ENCODE measurements around the gene PKNOX1. TPM values are rescaled to one million over a fixed set of nuclear protein-coding genes. Genes with fewer than 3 reads are reported as not detected.

Gene PKNOX1
- total and polyA plus RNA-seq, 2 donors (not counting 1 experiment from before 2014, with no cell fraction given), result 12.2 to 43.8 TPM

GRCh38 chr21:43024439-43025136, 50.2 kb downstream of the PKNOX1 start:
- Histone ChIP-seq H3K9ac (ENCODE audit: insufficient read depth, low read length) (no peak overlapping the region), H3K27me3 (ENCODE audit: control insufficient read depth, insufficient read depth, low read length) (no peaks in the 10 kb centered on the region), H3K4me3 (replicated peaks in 1 of 4; ENCODE audit: control extremely low read depth in 1 of 4, insufficient read depth in 1 of 4, low read depth in 3 of 4, low read length in 4 of 4) (no peak overlapping the region), H3K9me3 (ENCODE audit: control insufficient read depth, insufficient read depth, low read depth, low read length) (no peaks in the 10 kb centered on the region), H3K79me2 (ENCODE audit: control insufficient read depth, insufficient read depth, low read length) (no peaks in the 10 kb centered on the region), H3K4me1 (ENCODE audit: control insufficient read depth, extremely low read depth, insufficient read depth, low read length) (no peaks in the 10 kb centered on the region), H3K4me2 (ENCODE audit: extremely low read depth, insufficient read depth, low read length) (no peak overlapping the region), H4K20me1 (ENCODE audit: control insufficient read depth, extremely low read depth, insufficient read depth, low read length) (no peaks in the 10 kb centered on the region), H3K36me3 (ENCODE audit: control insufficient read depth, insufficient read depth, low read length) (peaks cover 22% of the 10 kb centered on the region), H2AFZ (ENCODE audit: low read length) (no peak overlapping the region), H3K27ac (ENCODE audit: insufficient read depth, low read length) (no peak overlapping the region)
- DNase-seq (ENCODE audit: low read depth in 2 of 2), result no peak
- TF ChIP-seq CTCF (conservative IDR thresholded peaks at IDR 0.05 in 1 of 2, IDR thresholded peaks at IDR 0.05 in 1 of 2; ENCODE audit: low read depth in 1 of 2, low read length in 2 of 2) (no peak), EZH2 (IDR thresholded peaks at IDR 0.05; ENCODE audit: low read length, missing control alignments) (no peak)

GRCh38 chr21:43025636-43026180, 51.3 kb downstream of the PKNOX1 start:
- TF ChIP-seq EZH2 (IDR thresholded peaks at IDR 0.05; ENCODE audit: low read length, missing control alignments) (no peak), CTCF (conservative IDR thresholded peaks at IDR 0.05 in 1 of 2, IDR thresholded peaks at IDR 0.05 in 1 of 2; ENCODE audit: low read depth in 1 of 2, low read length in 2 of 2) (no peak)
- H2AFZ ChIP-seq (ENCODE audit: low read length), result no peak overlapping the region
- H3K79me2 ChIP-seq (ENCODE audit: control insufficient read depth, insufficient read depth, low read length), result no peaks in the 10 kb centered on the region
- H3K27me3 ChIP-seq (ENCODE audit: control insufficient read depth, insufficient read depth, low read length), result no peaks in the 10 kb centered on the region
- no peaks in the 10 kb centered on the region for H3K9me3 ChIP-seq (ENCODE audit: control insufficient read depth, insufficient read depth, low read depth, low read length)
- H3K4me2 ChIP-seq (ENCODE audit: extremely low read depth, insufficient read depth, low read length), result no peak overlapping the region
- no peak overlapping the region for H3K27ac ChIP-seq (ENCODE audit: insufficient read depth, low read length)
- DNase-seq (ENCODE audit: low read depth in 2 of 2), result peak; percentile 3 to 96
- no peaks in the 10 kb centered on the region for H4K20me1 ChIP-seq (ENCODE audit: control insufficient read depth, extremely low read depth, insufficient read depth, low read length)
- H3K36me3 ChIP-seq (ENCODE audit: control insufficient read depth, insufficient read depth, low read length), result peaks cover 22% of the 10 kb centered on the region
- H3K9ac ChIP-seq (ENCODE audit: insufficient read depth, low read length), result no peak overlapping the region
- H3K4me3 ChIP-seq (replicated peaks in 1 of 4; ENCODE audit: control extremely low read depth in 1 of 4, insufficient read depth in 1 of 4, low read depth in 3 of 4, low read length in 4 of 4), result no peak overlapping the region
- no peaks in the 10 kb centered on the region for H3K4me1 ChIP-seq (ENCODE audit: control insufficient read depth, extremely low read depth, insufficient read depth, low read length)

GRCh38 chr21:43027846-43028731, 53.7 kb downstream of the PKNOX1 start:
- Histone ChIP-seq H4K20me1 (ENCODE audit: control insufficient read depth, extremely low read depth, insufficient read depth, low read length) (no peaks in the 10 kb centered on the region), H3K79me2 (ENCODE audit: control insufficient read depth, insufficient read depth, low read length) (no peaks in the 10 kb centered on the region), H3K4me1 (ENCODE audit: control insufficient read depth, extremely low read depth, insufficient read depth, low read length) (no peaks in the 10 kb centered on the region), H3K4me2 (ENCODE audit: extremely low read depth, insufficient read depth, low read length) (no peak overlapping the region), H2AFZ (ENCODE audit: low read length) (no peak overlapping the region), H3K4me3 (replicated peaks in 1 of 4; ENCODE audit: control extremely low read depth in 1 of 4, insufficient read depth in 1 of 4, low read depth in 3 of 4, low read length in 4 of 4) (no peak overlapping the region), H3K27ac (ENCODE audit: insufficient read depth, low read length) (no peak overlapping the region), H3K9me3 (ENCODE audit: control insufficient read depth, insufficient read depth, low read depth, low read length) (no peaks in the 10 kb centered on the region), H3K9ac (ENCODE audit: insufficient read depth, low read length) (no peak overlapping the region), H3K27me3 (ENCODE audit: control insufficient read depth, insufficient read depth, low read length) (no peaks in the 10 kb centered on the region), H3K36me3 (ENCODE audit: control insufficient read depth, insufficient read depth, low read length) (peaks cover 15% of the 10 kb centered on the region)
- no peak for TF ChIP-seq EZH2 (IDR thresholded peaks at IDR 0.05; ENCODE audit: low read length, missing control alignments)
- no peak for TF ChIP-seq CTCF (conservative IDR thresholded peaks at IDR 0.05 in 1 of 2, IDR thresholded peaks at IDR 0.05 in 1 of 2; ENCODE audit: low read depth in 1 of 2, low read length in 2 of 2)
- no peak for DNase-seq (ENCODE audit: low read depth in 2 of 2)
